Fibroblast of lung (primary cell): Measurements from ENCODE around the gene PZP.

Source experiments
- EZH2 ChIP-seq: IDR thresholded peaks from 2 replicates; pipeline ENCODE4 v1.5.1; 2012; ENCODE audit warnings: low read length, control low read depth, mild to moderate bottlenecking; ENCODE audit errors: missing control alignments
- TF ChIP-seq, protein P1 (sequence below), 2 donors: IDR thresholded peaks in 1 of 2; conservative IDR thresholded peaks in 1 of 2; 1 replicate in 1 of 2; 2 replicates in 1 of 2; pipeline ENCODE4 v1.5.1; 2011 to 2012; ENCODE audit warnings: low read length in 2 of 2, control low read depth in 1 of 2, inconsistent platforms in 1 of 2, low read depth in 1 of 2, mild to moderate bottlenecking in 1 of 2

DNA sequence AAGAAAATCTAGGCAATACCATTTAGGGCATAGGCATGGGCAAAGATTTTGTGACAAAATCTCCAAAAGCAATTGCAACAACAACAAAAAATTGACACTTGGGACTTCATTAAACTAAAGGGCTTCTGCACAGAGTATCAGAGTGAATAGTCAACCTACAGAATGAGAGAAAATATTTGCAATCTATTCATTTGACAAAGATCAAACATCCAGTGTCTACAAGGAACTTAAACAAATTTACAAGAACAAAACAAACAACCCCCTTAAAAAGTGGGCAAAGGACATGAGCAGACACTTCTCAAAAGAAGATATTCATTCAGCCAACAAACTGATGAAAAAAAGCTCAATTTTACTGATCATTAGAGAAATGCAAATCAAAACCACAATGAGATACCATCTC is 44.1 kb upstream of the PZP start:
- TF ChIP-seq, protein P1, sequence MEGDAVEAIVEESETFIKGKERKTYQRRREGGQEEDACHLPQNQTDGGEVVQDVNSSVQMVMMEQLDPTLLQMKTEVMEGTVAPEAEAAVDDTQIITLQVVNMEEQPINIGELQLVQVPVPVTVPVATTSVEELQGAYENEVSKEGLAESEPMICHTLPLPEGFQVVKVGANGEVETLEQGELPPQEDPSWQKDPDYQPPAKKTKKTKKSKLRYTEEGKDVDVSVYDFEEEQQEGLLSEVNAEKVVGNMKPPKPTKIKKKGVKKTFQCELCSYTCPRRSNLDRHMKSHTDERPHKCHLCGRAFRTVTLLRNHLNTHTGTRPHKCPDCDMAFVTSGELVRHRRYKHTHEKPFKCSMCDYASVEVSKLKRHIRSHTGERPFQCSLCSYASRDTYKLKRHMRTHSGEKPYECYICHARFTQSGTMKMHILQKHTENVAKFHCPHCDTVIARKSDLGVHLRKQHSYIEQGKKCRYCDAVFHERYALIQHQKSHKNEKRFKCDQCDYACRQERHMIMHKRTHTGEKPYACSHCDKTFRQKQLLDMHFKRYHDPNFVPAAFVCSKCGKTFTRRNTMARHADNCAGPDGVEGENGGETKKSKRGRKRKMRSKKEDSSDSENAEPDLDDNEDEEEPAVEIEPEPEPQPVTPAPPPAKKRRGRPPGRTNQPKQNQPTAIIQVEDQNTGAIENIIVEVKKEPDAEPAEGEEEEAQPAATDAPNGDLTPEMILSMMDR (conservative IDR thresholded peaks at IDR 0.05 in 1 of 2, IDR thresholded peaks at IDR 0.05 in 1 of 2; ENCODE audit: low read depth in 1 of 2, low read length in 2 of 2): no peak
- TF ChIP-seq EZH2: no peak
